AG04449 (cell line): Measurements from ENCODE around the gene ARMC6.

Experiments
- CTCF ChIA-PET: fragments of 350-600 bp; formaldehyde crosslinking; extraction: SDS; loops from one replicate; lab custom pipeline; 2021; ENCODE audit warnings: antibody characterized with exemption; lab: Yijun Ruan, JAX
- POLR2A ChIA-PET: fragments of 400-600, 350-600 bp; formaldehyde crosslinking; extraction: SDS; loops from one replicate; lab custom pipeline; 2020; ENCODE audit warnings: antibody characterized with exemption, inconsistent platforms; lab: Yijun Ruan, JAX
- DNase-seq: peaks from one replicate; pipeline ENCODE4 v3.0.0-alpha.2; 2010; ENCODE audit warnings: low read depth, low spot score
- H3K4me3 ChIP-seq: 2 replicates; pipeline ENCODE4 v1.5.1; 2011; ENCODE audit warnings: low read depth, mild to moderate bottlenecking, control low read depth, low read length
- CTCF ChIP-seq: IDR thresholded peaks from one replicate; pipeline ENCODE4 v1.5.1; 2011; ENCODE audit warnings: mild to moderate bottlenecking, moderate library complexity, low read length, control low read depth, inconsistent platforms; ENCODE audit not compliant: insufficient read depth; ENCODE audit errors: missing control alignments

The ARMC6 gene

GRCh38 chr19:19068659-19069654 lies 35.6 kb downstream of the ARMC6 start:
- DNase-seq = no peak
- TF ChIP-seq CTCF = no peak
- POLR2A ChIA-PET = no interaction called here
- CTCF ChIA-PET = interaction anchor here (1.0 to 1.4 kb wide), 3 partner anchors 15 to 105 kb away, joined by 3 to 5 read pairs (median 4); no protein-coding TSS in a partner anchor
- no peak overlapping the region for H3K4me3 ChIP-seq

- no peak for DNase-seq
- no peak for TF ChIP-seq CTCF
- no peak overlapping the region for H3K4me3 ChIP-seq
- POLR2A ChIA-PET = no interaction called here
- CTCF ChIA-PET = no interaction called here
These were observed 38.5 kb downstream of the ARMC6 start for GRCh38 chr19:19071897-19072296.

- ChIA-PET CTCF (interaction anchor here (0.6 kb wide), 1 partner anchor 88 kb away, joined by 3 read pairs; no protein-coding TSS in a partner anchor), POLR2A (no interaction called here)
- DNase-seq = no peak
- TF ChIP-seq CTCF = no peak
- H3K4me3 ChIP-seq = no peak overlapping the region
These were observed 40.9 kb downstream of the ARMC6 start for GRCh38 chr19:19074196-19074882.

GRCh38 chr19:19075126-19075525 lies 41.7 kb downstream of the ARMC6 start:
- ChIA-PET POLR2A (no interaction called here), CTCF (interaction anchor here (0.6 kb wide), 1 partner anchor 89 kb away, joined by 3 read pairs; no protein-coding TSS in a partner anchor)
- no peak for TF ChIP-seq CTCF
- DNase-seq = no peak
- no peak overlapping the region for H3K4me3 ChIP-seq

- no peak overlapping the region for H3K4me3 ChIP-seq
- POLR2A ChIA-PET = no interaction called here
- no peak for TF ChIP-seq CTCF
- no peak for DNase-seq
- CTCF ChIA-PET = interaction anchor here (1.6 kb wide), 1 partner anchor 70 kb away, joined by 3 read pairs; no protein-coding TSS in a partner anchor
These were observed 43.1 kb downstream of the ARMC6 start for GRCh38 chr19:19076476-19076875.
